OCI-LY3 (cell line): ENCODE results near the gene CRHR2.

Experiments used
- H2AFZ ChIP-seq: fragments of 200-600, 300-600 bp; shearing (Covaris generic); 2 replicates; pipeline ENCODE4 v1.6.0; 2014; ENCODE audit warnings: antibody characterized with exemption, low read depth, low read length
- H3K27ac ChIP-seq: fragments of 200-600, 300-600 bp; sonication (generic); 2 replicates; pipeline ENCODE4 v1.5.1; 2014; ENCODE audit warnings: mild to moderate bottlenecking, low read length, moderate library complexity, mixed read lengths
- H3K27me3 ChIP-seq: fragments of 200-600, 300-600 bp; sonication (generic); 2 replicates; pipeline ENCODE4 v1.6.1; 2014; ENCODE audit warnings: low read depth, low read length, mixed read lengths
- H3K36me3 ChIP-seq: fragments of 200-600, 300-600 bp; sonication (generic); replicated peaks from 2 replicates; pipeline ENCODE3; 2014; ENCODE audit warnings: low read depth, low read length, mixed read lengths
- H3K4me1 ChIP-seq: fragments of 300-600, 200-600 bp; sonication (generic); 2 replicates; pipeline ENCODE4 v1.6.1; 2014; ENCODE audit warnings: low read length, mixed read lengths
- H3K4me2 ChIP-seq: fragments of 200-600, 300-600 bp; sonication (generic); 2 replicates; pipeline ENCODE4 v1.6.1; 2014; ENCODE audit warnings: low read length, mixed read lengths
- H3K4me3 ChIP-seq: fragments of 300-600, 200-600 bp; sonication (generic); 2 replicates; pipeline ENCODE4 v1.5.1; 2014; ENCODE audit warnings: antibody characterized with exemption, mild to moderate bottlenecking, low read length, moderate library complexity
- H3K79me2 ChIP-seq: fragments of 300-600, 200-600 bp; shearing (Covaris generic); 2 replicates; pipeline ENCODE4 v1.6.1; 2014; ENCODE audit warnings: mild to moderate bottlenecking, low read length, mixed read lengths
- H3K9ac ChIP-seq: fragments of 300-600, 200-600 bp; shearing (Covaris generic); 2 replicates; pipeline ENCODE4 v1.6.0; 2014; ENCODE audit warnings: mild to moderate bottlenecking, low read length, moderate library complexity
- H3K9me3 ChIP-seq: fragments of 200-600, 300-600 bp; shearing (Covaris generic); 2 replicates; pipeline ENCODE4 v1.6.1; 2014; ENCODE audit warnings: low read length, mixed read lengths; ENCODE audit not compliant: insufficient read depth
- H4K20me1 ChIP-seq: fragments of 200-600, 300-600 bp; sonication (generic); 2 replicates; pipeline ENCODE4 v1.6.1; 2016; ENCODE audit warnings: low read length, mixed read lengths; ENCODE audit not compliant: insufficient read depth
- EZH2phosphoT487 ChIP-seq: fragments of 200-600 bp; shearing (Covaris generic); IDR thresholded peaks from 2 replicates; pipeline ENCODE4 v1.6.1; 2018; ENCODE audit warnings: antibody characterized with exemption, mixed run types, low read depth
- TF ChIP-seq, protein P1 (sequence below): fragments of 200-600, 300-600 bp; sonication (generic); IDR thresholded peaks from 2 replicates; pipeline ENCODE4 v1.5.1; 2014; ENCODE audit warnings: antibody characterized with exemption, low read length, low read depth

The CRHR2 gene

DNA sequence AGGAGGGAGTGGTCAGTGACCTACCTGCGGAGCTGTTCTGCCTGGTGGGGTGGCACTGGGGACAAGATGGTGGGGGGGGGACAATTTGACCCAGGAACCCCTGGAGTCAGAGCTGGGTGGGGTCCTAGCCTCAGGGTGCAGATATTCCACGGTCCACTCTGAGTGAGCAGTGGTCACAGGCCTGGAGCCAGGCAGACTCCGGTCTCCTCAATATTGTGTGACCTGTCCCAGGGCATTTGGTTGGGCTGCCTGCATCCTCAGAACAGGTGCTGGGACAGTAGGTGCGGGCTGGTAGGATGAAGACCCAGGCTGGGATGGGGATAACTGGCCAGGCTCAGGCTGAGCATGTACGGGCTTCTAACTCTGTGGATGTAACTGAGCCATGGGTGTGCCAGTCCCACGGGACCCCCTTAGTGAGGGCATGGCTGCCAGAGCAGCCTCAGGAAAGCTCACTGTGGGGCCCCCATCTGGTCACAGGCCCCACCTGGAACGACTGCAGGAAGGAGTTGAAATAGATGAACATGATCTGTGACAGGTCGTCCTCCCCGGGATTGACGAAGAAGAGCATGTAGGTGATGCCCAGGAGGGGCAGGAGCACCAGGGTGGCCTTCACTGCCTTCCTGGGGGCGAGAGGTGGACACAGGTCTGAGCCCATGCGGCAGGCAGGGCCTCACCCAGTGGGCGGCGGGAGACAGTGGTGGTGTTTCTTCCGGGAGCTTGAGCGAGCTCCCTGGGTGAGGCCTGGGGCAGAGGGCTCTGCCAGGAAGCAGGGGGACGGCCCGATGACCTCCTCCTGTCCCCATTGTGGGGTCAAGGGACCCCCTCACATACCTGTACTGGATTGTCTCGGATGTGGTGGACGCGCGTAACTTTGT, 26.9 kb downstream of the CRHR2 start:
- H4K20me1 ChIP-seq: no peaks in the 10 kb centered on the region
- H3K4me1 ChIP-seq: no peaks in the 10 kb centered on the region
- H3K9ac ChIP-seq: no peak overlapping the region
- no peak overlapping the region for H3K4me3 ChIP-seq
- no peaks in the 10 kb centered on the region for H3K36me3 ChIP-seq
- no peak for TF ChIP-seq EZH2phosphoT487
- TF ChIP-seq, protein P1, sequence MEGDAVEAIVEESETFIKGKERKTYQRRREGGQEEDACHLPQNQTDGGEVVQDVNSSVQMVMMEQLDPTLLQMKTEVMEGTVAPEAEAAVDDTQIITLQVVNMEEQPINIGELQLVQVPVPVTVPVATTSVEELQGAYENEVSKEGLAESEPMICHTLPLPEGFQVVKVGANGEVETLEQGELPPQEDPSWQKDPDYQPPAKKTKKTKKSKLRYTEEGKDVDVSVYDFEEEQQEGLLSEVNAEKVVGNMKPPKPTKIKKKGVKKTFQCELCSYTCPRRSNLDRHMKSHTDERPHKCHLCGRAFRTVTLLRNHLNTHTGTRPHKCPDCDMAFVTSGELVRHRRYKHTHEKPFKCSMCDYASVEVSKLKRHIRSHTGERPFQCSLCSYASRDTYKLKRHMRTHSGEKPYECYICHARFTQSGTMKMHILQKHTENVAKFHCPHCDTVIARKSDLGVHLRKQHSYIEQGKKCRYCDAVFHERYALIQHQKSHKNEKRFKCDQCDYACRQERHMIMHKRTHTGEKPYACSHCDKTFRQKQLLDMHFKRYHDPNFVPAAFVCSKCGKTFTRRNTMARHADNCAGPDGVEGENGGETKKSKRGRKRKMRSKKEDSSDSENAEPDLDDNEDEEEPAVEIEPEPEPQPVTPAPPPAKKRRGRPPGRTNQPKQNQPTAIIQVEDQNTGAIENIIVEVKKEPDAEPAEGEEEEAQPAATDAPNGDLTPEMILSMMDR: no peak
- no peak overlapping the region for H3K4me2 ChIP-seq
- H3K27me3 ChIP-seq: no peaks in the 10 kb centered on the region
- H2AFZ ChIP-seq: no peak overlapping the region
- H3K27ac ChIP-seq: no peak overlapping the region
- H3K9me3 ChIP-seq: no peaks in the 10 kb centered on the region
- H3K79me2 ChIP-seq: no peaks in the 10 kb centered on the region

DNA sequence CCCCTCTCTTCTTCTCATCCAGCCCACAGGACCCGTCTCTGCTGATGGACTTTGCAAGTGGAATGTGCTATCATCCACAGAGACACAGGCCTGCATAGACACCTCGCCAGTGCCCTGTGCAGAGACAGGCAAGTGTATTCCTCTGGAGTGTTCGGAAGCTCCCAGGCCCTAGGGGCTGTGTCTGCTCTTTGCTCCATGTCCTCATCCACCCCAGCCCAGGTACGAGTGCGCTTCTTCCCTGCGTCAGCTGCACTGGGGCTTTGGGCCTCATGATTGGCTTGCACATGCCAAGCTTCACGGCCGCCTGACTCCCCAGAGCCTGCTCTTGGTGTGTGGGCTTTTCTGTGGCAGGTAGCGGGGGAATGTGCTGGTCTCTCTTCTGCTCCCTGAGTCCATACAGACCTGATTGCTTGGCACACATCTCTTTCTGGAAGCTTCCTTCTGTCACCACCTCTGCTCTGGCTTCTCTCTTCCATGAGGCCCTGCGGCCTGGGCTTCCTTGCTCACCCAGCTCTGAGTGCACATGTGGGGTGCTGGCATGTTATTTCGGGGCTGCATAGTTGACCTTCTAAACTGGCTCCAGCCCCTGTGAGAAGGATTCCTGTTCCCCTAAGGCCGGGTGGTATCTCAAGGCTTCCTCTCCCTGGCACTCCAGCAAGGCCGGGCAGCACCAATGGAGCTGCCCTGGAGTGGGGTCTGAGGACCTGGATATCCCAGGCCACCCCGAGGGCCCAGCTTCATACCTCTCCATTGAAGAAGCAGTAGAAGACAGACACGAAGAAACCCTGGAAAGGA, 27.8 kb downstream of the CRHR2 start:
- Histone ChIP-seq H3K9ac (no peak overlapping the region), H3K4me3 (no peak overlapping the region), H3K4me1 (no peaks in the 10 kb centered on the region), H3K36me3 (no peaks in the 10 kb centered on the region), H3K9me3 (no peaks in the 10 kb centered on the region), H3K4me2 (no peak overlapping the region), H3K27me3 (no peaks in the 10 kb centered on the region), H4K20me1 (no peaks in the 10 kb centered on the region), H3K79me2 (no peaks in the 10 kb centered on the region), H3K27ac (no peak overlapping the region), H2AFZ (no peak overlapping the region)
- TF ChIP-seq, protein P1: no peak
- TF ChIP-seq EZH2phosphoT487: no peak

DNA sequence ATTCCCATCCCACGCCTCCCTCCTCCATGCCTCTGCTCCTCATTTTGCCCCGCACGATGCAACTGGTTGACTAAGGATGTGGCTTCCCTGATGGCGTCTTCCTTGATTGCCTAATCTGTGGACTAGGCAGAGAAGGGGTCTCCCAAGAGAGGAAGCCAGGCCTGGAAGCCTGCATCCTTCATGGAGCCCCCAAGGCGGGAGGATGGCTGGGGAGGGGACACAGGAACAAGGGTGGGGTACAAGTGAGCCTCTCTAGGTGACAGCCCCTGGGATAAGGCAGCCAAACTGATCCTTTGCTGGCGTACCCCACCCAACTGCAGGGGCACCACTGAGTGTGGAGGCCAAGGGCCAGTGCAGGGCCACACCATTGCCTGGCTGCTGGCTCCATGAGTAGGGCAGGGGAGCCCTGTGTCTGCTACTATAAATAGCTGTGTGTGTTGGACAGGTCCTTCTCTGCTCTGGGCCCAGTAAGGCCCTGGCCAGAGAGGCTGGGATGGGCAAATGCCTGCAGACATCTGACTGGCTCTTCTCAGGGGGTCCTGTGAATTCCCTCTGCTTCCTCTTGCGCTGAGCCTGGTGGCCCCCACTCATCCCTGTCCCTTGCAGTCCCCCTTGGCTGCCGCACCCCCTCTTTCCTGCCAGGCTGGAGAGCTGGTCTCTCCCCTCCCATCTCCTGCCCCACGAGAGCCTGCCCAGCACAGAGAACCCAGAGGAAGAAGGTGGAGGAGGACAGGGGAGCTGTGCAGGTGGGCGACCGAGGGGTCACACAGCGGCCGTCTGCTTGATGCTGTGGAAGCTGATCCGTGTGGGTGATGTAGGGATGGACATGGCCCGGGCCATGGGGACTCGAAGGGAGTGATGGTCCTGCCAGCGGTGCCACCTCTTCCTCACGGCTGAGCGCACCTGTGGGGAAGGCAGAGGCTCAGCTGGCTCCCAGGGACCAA, 29.3 kb downstream of the CRHR2 start:
- Histone ChIP-seq H3K9ac (no peak overlapping the region), H3K36me3 (no peaks in the 10 kb centered on the region), H3K79me2 (no peaks in the 10 kb centered on the region), H3K4me3 (no peak overlapping the region), H3K9me3 (no peaks in the 10 kb centered on the region), H2AFZ (no peak overlapping the region), H3K4me2 (no peak overlapping the region), H3K4me1 (no peaks in the 10 kb centered on the region), H4K20me1 (no peaks in the 10 kb centered on the region), H3K27ac (no peak overlapping the region), H3K27me3 (no peaks in the 10 kb centered on the region)
- TF ChIP-seq, protein P1: no peak
- no peak for TF ChIP-seq EZH2phosphoT487
